Measurements from ENCODE around the gene TLR9. TPM values are rescaled to one million over a fixed set of nuclear protein-coding genes. Genes with fewer than 3 reads are reported as not detected.

Gene TLR9
- total and polyA plus RNA-seq, 2 donors from 2014 or later = 0.94 TPM; not detected in 1

GRCh38 chr3:52270252-52270754 lies 44.9 kb upstream of the TLR9 start:
- H3K4me3 ChIP-seq (ENCODE audit: low read length in 3 of 3) = no peak overlapping the region
- peaks cover 3 to 32% (median 19%) of the 10 kb centered on the region in 3 donors for H3K36me3 ChIP-seq (ENCODE audit: control insufficient read depth in 2 of 3, insufficient read depth in 3 of 3, low read length in 3 of 3)
- H3K9ac ChIP-seq (ENCODE audit: low read length in 3 of 3) = no peak overlapping the region
- intact Hi-C loops (cut with DNase I) = no loop called here
- peak overlapping the region; percentile 35 to 39 for H3K27ac ChIP-seq (ENCODE audit: low read depth in 2 of 2, low read length in 2 of 2)
- H3K9me3 ChIP-seq (ENCODE audit: control insufficient read depth in 2 of 3, insufficient read depth in 1 of 3, low read length in 3 of 3) = no peaks in the 10 kb centered on the region
- no peaks in the 10 kb centered on the region for H3K27me3 ChIP-seq (ENCODE audit: control insufficient read depth, insufficient read depth, low read length)
- DNase-seq (no peak), FAIRE-seq (no peak)
- peaks cover 0 to 44% (median 27%) of the 10 kb centered on the region in 3 donors for H3K4me1 ChIP-seq (ENCODE audit: control insufficient read depth in 2 of 3, insufficient read depth in 2 of 3, low read depth in 1 of 3, low read length in 3 of 3)
- TF ChIP-seq CTCF (IDR thresholded peaks at IDR 0.05; ENCODE audit: borderline replicate concordance, extremely low read depth, insufficient read depth) = no peak

- H3K9ac ChIP-seq (ENCODE audit: low read length in 3 of 3) = no peak overlapping the region
- H3K27ac ChIP-seq (ENCODE audit: low read depth in 2 of 2, low read length in 2 of 2) = peak overlapping the region; percentile 35 to 39
- H3K27me3 ChIP-seq (ENCODE audit: control insufficient read depth, insufficient read depth, low read length) = no peaks in the 10 kb centered on the region
- H3K36me3 ChIP-seq (ENCODE audit: control insufficient read depth in 2 of 3, insufficient read depth in 3 of 3, low read length in 3 of 3) = peaks cover 3 to 32% (median 20%) of the 10 kb centered on the region in 3 donors
- intact Hi-C loops (cut with DNase I) = no loop called here
- peaks cover 0 to 44% (median 26%) of the 10 kb centered on the region in 3 donors for H3K4me1 ChIP-seq (ENCODE audit: control insufficient read depth in 2 of 3, insufficient read depth in 2 of 3, low read depth in 1 of 3, low read length in 3 of 3)
- H3K4me3 ChIP-seq (ENCODE audit: low read length in 3 of 3) = no peak overlapping the region
- no peaks in the 10 kb centered on the region for H3K9me3 ChIP-seq (ENCODE audit: control insufficient read depth in 2 of 3, insufficient read depth in 1 of 3, low read length in 3 of 3)
- FAIRE-seq = no peak
- no peak for DNase-seq
- no peak for TF ChIP-seq CTCF (IDR thresholded peaks at IDR 0.05; ENCODE audit: borderline replicate concordance, extremely low read depth, insufficient read depth)
Observed at GRCh38 chr3:52269776-52270175, 44.3 kb upstream of the TLR9 start.

GRCh38 chr3:52268036-52268435 lies 42.6 kb upstream of the TLR9 start:
- no peak overlapping the region for H3K27ac ChIP-seq (ENCODE audit: low read depth in 2 of 2, low read length in 2 of 2)
- TF ChIP-seq CTCF (IDR thresholded peaks at IDR 0.05; ENCODE audit: borderline replicate concordance, extremely low read depth, insufficient read depth) = no peak
- H3K36me3 ChIP-seq (ENCODE audit: control insufficient read depth in 2 of 3, insufficient read depth in 3 of 3, low read length in 3 of 3) = peaks cover 7 to 37% (median 27%) of the 10 kb centered on the region in 3 donors
- FAIRE-seq (no peak), DNase-seq (no peak)
- peaks cover 0 to 39% (median 28%) of the 10 kb centered on the region in 3 donors for H3K4me1 ChIP-seq (ENCODE audit: control insufficient read depth in 2 of 3, insufficient read depth in 2 of 3, low read depth in 1 of 3, low read length in 3 of 3)
- H3K9ac ChIP-seq (ENCODE audit: low read length in 3 of 3) = peak overlapping the region in 1 of 3 donors; percentile 50
- no peak overlapping the region for H3K4me3 ChIP-seq (ENCODE audit: low read length in 3 of 3)
- H3K9me3 ChIP-seq (ENCODE audit: control insufficient read depth in 2 of 3, insufficient read depth in 1 of 3, low read length in 3 of 3) = no peaks in the 10 kb centered on the region
- H3K27me3 ChIP-seq (ENCODE audit: control insufficient read depth, insufficient read depth, low read length) = no peaks in the 10 kb centered on the region
- intact Hi-C loops (cut with DNase I) = no loop called here

- H3K9me3 ChIP-seq (ENCODE audit: control insufficient read depth in 2 of 3, insufficient read depth in 1 of 3, low read length in 3 of 3) = no peaks in the 10 kb centered on the region
- peak in 2 of 5 donors; percentile 47 to 56 for DNase-seq
- no peaks in the 10 kb centered on the region for H3K27me3 ChIP-seq (ENCODE audit: control insufficient read depth, insufficient read depth, low read length)
- H3K36me3 ChIP-seq (ENCODE audit: control insufficient read depth in 2 of 3, insufficient read depth in 3 of 3, low read length in 3 of 3) = peaks cover 15 to 52% (median 41%) of the 10 kb centered on the region in 3 donors
- no peak overlapping the region for H3K9ac ChIP-seq (ENCODE audit: low read length in 3 of 3)
- no peak for FAIRE-seq
- no peak overlapping the region for H3K27ac ChIP-seq (ENCODE audit: low read depth in 2 of 2, low read length in 2 of 2)
- peaks cover 0 to 19% (median 16%) of the 10 kb centered on the region in 3 donors for H3K4me1 ChIP-seq (ENCODE audit: control insufficient read depth in 2 of 3, insufficient read depth in 2 of 3, low read depth in 1 of 3, low read length in 3 of 3)
- no peak for TF ChIP-seq CTCF (IDR thresholded peaks at IDR 0.05; ENCODE audit: borderline replicate concordance, extremely low read depth, insufficient read depth)
- intact Hi-C loops (cut with DNase I) = no loop called here
- no peak overlapping the region for H3K4me3 ChIP-seq (ENCODE audit: low read length in 3 of 3)
Observed at GRCh38 chr3:52265387-52265786, 39.9 kb upstream of the TLR9 start.

Measured in kidney (tissue), 14 donors.